CD4-positive, alpha-beta T cell (primary cell): Measurements from ENCODE around the gene HOXA3. TPM values are rescaled to one million over a fixed set of nuclear protein-coding genes. Genes with fewer than 3 reads are reported as not detected.

ENCODE experiments used
- ATAC-seq: fragments of 200-7000 bp; cut with Tn5 transposase; one replicate; pipeline ENCODE4 v1.10.0; 2022; ENCODE audit warnings: mild to moderate bottlenecking; ENCODE audit not compliant: poor library complexity
- CTCF ChIA-PET: fragments of 350-600 bp; sonication (Branson Sonifier 250); formaldehyde crosslinking; loops from one replicate; lab custom pipeline; 2021; ENCODE audit warnings: antibody characterized with exemption, inconsistent platforms; lab: Charles Lee
- POLR2A ChIA-PET: fragments of 350-600 bp; sonication (Branson Sonifier 250); formaldehyde crosslinking; loops from one replicate; lab custom pipeline; 2021; ENCODE audit warnings: antibody characterized with exemption, inconsistent platforms; lab: Charles Lee
- DNase-seq, 14 experiments: peaks; one replicate each; pipeline ENCODE4 v3.0.0-alpha.2; 2013 to 2020; ENCODE audit warnings: mixed read lengths in 2 of 14
- H3K27ac ChIP-seq, 2 donors: one replicate each; pipeline versions ENCODE4 v1.5.1 to v1.7.0; 2013; ENCODE audit warnings: low read length in 2 of 2, low read depth in 1 of 2, mild to moderate bottlenecking in 1 of 2
- H3K27me3 ChIP-seq, 2 experiments: 1 replicate in 1 of 2; 2 replicates in 1 of 2; pipeline versions ENCODE4 v1.6.1 to v1.7.0; 2013; ENCODE audit warnings: low read length in 2 of 2, control low read depth in 1 of 2, mild to moderate bottlenecking in 1 of 2, moderate library complexity in 1 of 2; ENCODE audit not compliant: insufficient read depth in 2 of 2, control insufficient read depth in 1 of 2
- H3K36me3 ChIP-seq: one replicate; pipeline ENCODE4 v1.6.1; 2013; ENCODE audit warnings: low read length, control low read depth; ENCODE audit not compliant: insufficient read depth
- H3K4me1 ChIP-seq: one replicate; pipeline ENCODE4 v1.6.1; 2013; ENCODE audit warnings: low read length, control low read depth; ENCODE audit not compliant: insufficient read depth
- H3K4me3 ChIP-seq: one replicate; pipeline ENCODE4 v1.5.1; 2013; ENCODE audit warnings: mild to moderate bottlenecking, low read length, moderate library complexity
- H3K9me3 ChIP-seq, 2 experiments: 1 replicate in 1 of 2; 2 replicates in 1 of 2; pipeline versions ENCODE4 v1.6.1 to v1.7.0; 2013; ENCODE audit warnings: low read length in 2 of 2, mild to moderate bottlenecking in 2 of 2, control low read depth in 1 of 2, moderate library complexity in 1 of 2; ENCODE audit not compliant: control insufficient read depth in 1 of 2, insufficient read depth in 1 of 2
- H3K27ac Mint-ChIP-seq: one replicate; pipeline ENCODE4 v1.8.0; 2020; ENCODE audit warnings: mixed read lengths
- H3K27me3 Mint-ChIP-seq: one replicate; pipeline ENCODE4 v1.8.0; 2021; ENCODE audit warnings: mixed read lengths
- H3K36me3 Mint-ChIP-seq: one replicate; pipeline ENCODE4 v1.8.0; 2021; ENCODE audit warnings: low read depth, mixed read lengths
- H3K4me1 Mint-ChIP-seq: one replicate; pipeline ENCODE4 v1.8.0; 2021; ENCODE audit warnings: low read depth, mixed read lengths
- H3K4me3 Mint-ChIP-seq: one replicate; pipeline ENCODE4 v1.8.0; 2020; ENCODE audit warnings: mild to moderate bottlenecking, mixed read lengths
- H3K9me3 Mint-ChIP-seq: one replicate; pipeline ENCODE4 v1.8.0; 2020; ENCODE audit warnings: mixed read lengths
- intact Hi-C, 2 experiments: fragments of 100-400 bp; cut with DNase I in 1 of 2; cut with micrococcal nuclease in 1 of 2; formaldehyde crosslinking; loops; one replicate each; pipeline versions ENCODE4 v1.15.1 to v1.9.0; 2023 to 2025; cut with DNase I, micrococcal nuclease
- total RNA-seq, 174 experiments: library from RNA in 2 of 174; stranded (reverse) in 2 of 174; gene quantifications; one replicate each; pipeline ENCODE4 v1.2.3 and lab custom pipeline; 2021 to 2026
- TF ChIP-seq, protein P1 (sequence below): fragments of 200-600 bp; IDR thresholded peaks from one replicate; pipeline ENCODE4 v1.8.0; 2022; ENCODE audit warnings: antibody characterized with exemption, mild to moderate bottlenecking

The HOXA3 gene
- total RNA-seq, 2 experiments from 2014 or later: not detected

GRCh38 chr7:27079234-27079975 is 73.0 kb downstream of the HOXA3 start:
- Mint-ChIP-seq H3K27me3 (peaks cover 29% of the 10 kb centered on the region), H3K36me3 (no peaks in the 10 kb centered on the region), H3K27ac (no peak overlapping the region), H3K4me3 (no peak overlapping the region), H3K4me1 (no peaks in the 10 kb centered on the region), H3K9me3 (no peaks in the 10 kb centered on the region)
- ChIA-PET POLR2A (no interaction called here), CTCF (no interaction called here)
- TF ChIP-seq, protein P1, sequence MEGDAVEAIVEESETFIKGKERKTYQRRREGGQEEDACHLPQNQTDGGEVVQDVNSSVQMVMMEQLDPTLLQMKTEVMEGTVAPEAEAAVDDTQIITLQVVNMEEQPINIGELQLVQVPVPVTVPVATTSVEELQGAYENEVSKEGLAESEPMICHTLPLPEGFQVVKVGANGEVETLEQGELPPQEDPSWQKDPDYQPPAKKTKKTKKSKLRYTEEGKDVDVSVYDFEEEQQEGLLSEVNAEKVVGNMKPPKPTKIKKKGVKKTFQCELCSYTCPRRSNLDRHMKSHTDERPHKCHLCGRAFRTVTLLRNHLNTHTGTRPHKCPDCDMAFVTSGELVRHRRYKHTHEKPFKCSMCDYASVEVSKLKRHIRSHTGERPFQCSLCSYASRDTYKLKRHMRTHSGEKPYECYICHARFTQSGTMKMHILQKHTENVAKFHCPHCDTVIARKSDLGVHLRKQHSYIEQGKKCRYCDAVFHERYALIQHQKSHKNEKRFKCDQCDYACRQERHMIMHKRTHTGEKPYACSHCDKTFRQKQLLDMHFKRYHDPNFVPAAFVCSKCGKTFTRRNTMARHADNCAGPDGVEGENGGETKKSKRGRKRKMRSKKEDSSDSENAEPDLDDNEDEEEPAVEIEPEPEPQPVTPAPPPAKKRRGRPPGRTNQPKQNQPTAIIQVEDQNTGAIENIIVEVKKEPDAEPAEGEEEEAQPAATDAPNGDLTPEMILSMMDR: no peak
- intact Hi-C loops: no loop called here
- H3K4me3 ChIP-seq: no peak overlapping the region
- DNase-seq (no peak), ATAC-seq (no peak)
- peaks cover 4 to 6% of the 10 kb centered on the region in 2 experiments for H3K27me3 ChIP-seq
- no peaks in the 10 kb centered on the region for H3K36me3 ChIP-seq
- no peaks in the 10 kb centered on the region for H3K4me1 ChIP-seq
- no peaks in the 10 kb centered on the region for H3K9me3 ChIP-seq
- no peak overlapping the region for H3K27ac ChIP-seq

GRCh38 chr7:27078616-27079233 is 73.7 kb downstream of the HOXA3 start:
- H3K9me3 ChIP-seq: no peaks in the 10 kb centered on the region
- Mint-ChIP-seq H3K4me3 (no peak overlapping the region), H3K27ac (no peak overlapping the region), H3K9me3 (no peaks in the 10 kb centered on the region), H3K4me1 (no peaks in the 10 kb centered on the region), H3K27me3 (peaks cover 30% of the 10 kb centered on the region), H3K36me3 (no peaks in the 10 kb centered on the region)
- H3K27me3 ChIP-seq: peaks cover 2 to 6% of the 10 kb centered on the region in 2 experiments
- ChIA-PET CTCF (no interaction called here), POLR2A (no interaction called here)
- no peak for ATAC-seq
- no peaks in the 10 kb centered on the region for H3K36me3 ChIP-seq
- no peak overlapping the region for H3K4me3 ChIP-seq
- no peak overlapping the region for H3K27ac ChIP-seq
- intact Hi-C loops: no loop called here
- H3K4me1 ChIP-seq: no peaks in the 10 kb centered on the region
- no peak for DNase-seq
- TF ChIP-seq, protein P1: no peak

GRCh38 chr7:27073076-27073475 is 79.3 kb downstream of the HOXA3 start:
- H3K4me3 ChIP-seq: no peak overlapping the region
- ATAC-seq (no peak), DNase-seq (no peak)
- intact Hi-C loops: no loop called here
- TF ChIP-seq, protein P1: no peak
- no peaks in the 10 kb centered on the region for H3K9me3 ChIP-seq
- no peaks in the 10 kb centered on the region for H3K36me3 Mint-ChIP-seq
- H3K27ac Mint-ChIP-seq: no peak overlapping the region
- ChIA-PET POLR2A (interaction anchor here (1.5 kb wide), 1 partner anchor 10 kb away, joined by 3 read pairs; no protein-coding TSS in a partner anchor), CTCF (no interaction called here)
- H3K27ac ChIP-seq: no peak overlapping the region
- H3K27me3 Mint-ChIP-seq: peaks cover 36% of the 10 kb centered on the region
- peaks cover 4 to 9% of the 10 kb centered on the region in 2 experiments for H3K27me3 ChIP-seq
- H3K4me3 Mint-ChIP-seq: no peak overlapping the region
- no peaks in the 10 kb centered on the region for H3K9me3 Mint-ChIP-seq
- no peaks in the 10 kb centered on the region for H3K4me1 ChIP-seq
- H3K4me1 Mint-ChIP-seq: no peaks in the 10 kb centered on the region
- no peaks in the 10 kb centered on the region for H3K36me3 ChIP-seq
